SK-N-SH (cell line): ENCODE measurements around the gene CCL2.

Experiments
- CTCF ChIP-seq: fragments of 200-600 bp; sonication (generic); IDR thresholded peaks from 2 replicates; pipeline ENCODE4 v1.6.1; 2017; ENCODE audit warnings: antibody characterized with exemption, mild to moderate bottlenecking, moderate library complexity
- TAF1 ChIP-seq: IDR thresholded peaks from 2 replicates; pipeline ENCODE4 v1.6.1; 2012; ENCODE audit warnings: low read depth, mild to moderate bottlenecking, low read length, moderate library complexity, borderline replicate concordance

GRCh38 chr17:34237458-34237857 is 17.6 kb upstream of the CCL2 start:
- no peak for TF ChIP-seq CTCF
- TF ChIP-seq TAF1 = no peak
